B cell (primary cell): ENCODE data around the gene KSR2. TPM values are rescaled to one million over a fixed set of nuclear protein-coding genes. Genes with fewer than 3 reads are reported as not detected.

Experiments used
- ATAC-seq: fragments of 200-7000 bp; cut with Tn5 transposase; one replicate; pipeline ENCODE4 v1.10.0; 2021; ENCODE audit warnings: low read depth, mild to moderate bottlenecking, moderate number of reproducible peaks, moderate library complexity
- CTCF ChIA-PET: fragments of 350-600 bp; sonication (Branson Sonifier 250); formaldehyde crosslinking; loops from one replicate; lab custom pipeline; 2021; ENCODE audit warnings: antibody characterized with exemption, inconsistent platforms; lab: Charles Lee
- POLR2A ChIA-PET: fragments of 350-600 bp; sonication (Branson Sonifier 250); formaldehyde crosslinking; loops from one replicate; lab custom pipeline; 2021; ENCODE audit warnings: antibody characterized with exemption; lab: Charles Lee
- DNase-seq: peaks from one replicate; pipeline ENCODE4 v3.0.0; 2013
- H2AFZ ChIP-seq: 2 replicates; pipeline ENCODE4 v1.6.1; 2012; ENCODE audit warnings: mild to moderate bottlenecking, low read depth, low read length; ENCODE audit not compliant: insufficient read depth, poor library complexity, severe bottlenecking
- H3K27ac ChIP-seq, 2 donors: 1 replicate in 1 of 2; 2 replicates in 1 of 2; pipeline ENCODE4 v1.5.1; 2012 to 2013; ENCODE audit warnings: low read length in 2 of 2, mild to moderate bottlenecking in 2 of 2, moderate library complexity in 1 of 2
- H3K27me3 ChIP-seq, 4 experiments: fragments of 200-600 bp in 1 of 4; sonication (generic) in 1 of 4; replicated peaks in 1 of 4; 1 replicate in 2 of 4; 2 replicates in 2 of 4; pipeline versions ENCODE4 v1.6.1 to v1.7.0; 2013 to 2016; ENCODE audit warnings: low read length in 3 of 4, mild to moderate bottlenecking in 2 of 4, mixed read lengths in 1 of 4, moderate library complexity in 1 of 4; ENCODE audit not compliant: insufficient read depth in 4 of 4, control insufficient read depth in 3 of 4; ENCODE audit errors: control extremely low read depth in 1 of 4
- H3K36me3 ChIP-seq, 2 experiments: replicated peaks in 1 of 2; 1 replicate in 1 of 2; 2 replicates in 1 of 2; pipeline versions ENCODE4 v1.6.1 to v1.7.1; 2013; ENCODE audit warnings: low read length in 1 of 2; ENCODE audit not compliant: insufficient read depth in 2 of 2, control insufficient read depth in 1 of 2; ENCODE audit errors: control extremely low read depth in 1 of 2, extremely low read depth in 1 of 2
- H3K4me1 ChIP-seq, 2 donors: fragments of 200-600 bp in 1 of 2; sonication (generic) in 1 of 2; 1 replicate in 1 of 2; 2 replicates in 1 of 2; pipeline versions ENCODE4 v1.5.1 to v1.6.1; 2013 to 2017; ENCODE audit warnings: low read length in 2 of 2; ENCODE audit not compliant: control insufficient read depth in 2 of 2, insufficient read depth in 2 of 2
- H3K4me2 ChIP-seq: replicated peaks from 2 replicates; pipeline ENCODE3; 2012; ENCODE audit warnings: mild to moderate bottlenecking, low read depth, low read length; ENCODE audit not compliant: poor library complexity, severe bottlenecking
- H3K4me3 ChIP-seq, 5 experiments: fragments of 200-600 bp in 1 of 5; sonication (generic) in 1 of 5; 1 replicate in 3 of 5; 2 replicates in 2 of 5; pipeline versions ENCODE4 v1.5.1 to v1.7.0; 2011 to 2016; ENCODE audit warnings: low read length in 4 of 5, mild to moderate bottlenecking in 4 of 5, low read depth in 2 of 5, control low read depth in 1 of 5, moderate library complexity in 1 of 5; ENCODE audit not compliant: insufficient read depth in 1 of 5; ENCODE audit errors: control extremely low read depth in 1 of 5, extremely low read depth in 1 of 5
- H3K79me2 ChIP-seq: fragments of 200-600 bp; sonication (generic); one replicate; pipeline ENCODE4 v1.6.0; 2016; ENCODE audit warnings: low read length; ENCODE audit not compliant: control insufficient read depth, insufficient read depth
- H3K9ac ChIP-seq: fragments of 200-600 bp; sonication (generic); 2 replicates; pipeline ENCODE4 v1.6.1; 2017; ENCODE audit warnings: mild to moderate bottlenecking, low read length, moderate library complexity
- H3K9me3 ChIP-seq, 3 donors: one replicate each; pipeline versions ENCODE4 v1.6.1 to v1.7.1; 2013; ENCODE audit warnings: low read length in 2 of 3; ENCODE audit not compliant: control insufficient read depth in 2 of 3, insufficient read depth in 1 of 3; ENCODE audit errors: control extremely low read depth in 1 of 3
- H4K20me1 ChIP-seq: 2 replicates; pipeline ENCODE4 v1.6.0; 2012; ENCODE audit warnings: mild to moderate bottlenecking, low read length; ENCODE audit not compliant: insufficient read depth, control insufficient read depth, poor library complexity, severe bottlenecking
- H3K27ac Mint-ChIP-seq: one replicate; pipeline ENCODE4 v1.8.0; 2021; ENCODE audit warnings: mixed read lengths
- H3K27me3 Mint-ChIP-seq: one replicate; pipeline ENCODE4 v1.8.0; 2021; ENCODE audit warnings: mixed read lengths
- H3K4me1 Mint-ChIP-seq: one replicate; pipeline ENCODE4 v1.8.0; 2021; ENCODE audit warnings: mixed read lengths
- H3K4me3 Mint-ChIP-seq: one replicate; pipeline ENCODE4 v1.8.0; 2021; ENCODE audit warnings: mixed read lengths
- H3K9me3 Mint-ChIP-seq: one replicate; pipeline ENCODE4 v1.8.0; 2022; ENCODE audit warnings: mixed read lengths; ENCODE audit not compliant: insufficient read depth
- CTCF ChIP-seq: fragments of 200-600 bp; IDR thresholded peaks from one replicate; pipeline ENCODE4 v1.8.0; 2022; ENCODE audit warnings: antibody characterized with exemption, mild to moderate bottlenecking
- EZH2 ChIP-seq: IDR thresholded peaks from 2 replicates; pipeline ENCODE4 v1.6.1; 2012; ENCODE audit warnings: borderline replicate concordance, low read depth, mild to moderate bottlenecking, moderate library complexity, low read length; ENCODE audit not compliant: insufficient read depth, poor library complexity, severe bottlenecking
- WGBS: methylation state at CpG from one replicate; pipeline ENCODE4 v1.1.5; 2013; ENCODE audit warnings: missing lambda C conversion rate; ENCODE audit not compliant: insufficient coverage; 5-methylcytosine and 5-hydroxymethylcytosine counted together
- intact Hi-C: fragments of 100-400 bp; cut with micrococcal nuclease; formaldehyde crosslinking; loops from one replicate; pipeline ENCODE4 v1.10.0; 2022
- polyA plus RNA-seq: library from polyadenylated mRNA; depleted of rRNA; stranded (reverse); fragments of >200 nt; gene quantifications from 2 replicates; pipeline ENCODE4 v1.2.3, GENCODE V29; 2012
- total RNA-seq, 2 donors: library from RNA; stranded (reverse); fragments of 120-200 nt in 1 of 2; gene quantifications; 1 replicate in 1 of 2; 2 replicates in 1 of 2; pipeline versions ENCODE4 v1.2.3 to v1.2.4, GENCODE V29; 2013 to 2022

Gene KSR2
- total and polyA plus RNA-seq, 2 donors (not counting 1 experiment from before 2014, with no cell fraction given): not detected

DNA sequence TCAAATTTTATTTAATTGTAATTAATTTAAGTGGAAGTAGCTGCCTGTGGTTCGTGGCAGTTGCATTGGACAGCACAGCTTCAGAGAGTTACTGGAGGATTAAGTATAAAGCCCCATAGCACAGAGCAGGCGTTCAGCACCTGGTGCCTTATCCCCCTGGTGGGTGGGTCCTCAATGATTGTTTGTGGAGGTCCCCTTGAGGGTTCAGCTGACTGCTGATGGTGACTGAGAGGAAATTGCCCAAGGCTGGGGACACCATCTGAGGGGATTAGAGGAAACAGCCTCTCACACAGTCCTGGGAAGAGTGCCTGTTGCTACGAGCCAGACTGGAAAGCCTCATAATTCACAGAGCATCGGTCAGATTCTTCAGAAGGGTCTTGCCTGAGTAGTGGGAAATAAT is 524.0 kb downstream of the KSR2 start:
- H3K9ac ChIP-seq: no peak overlapping the region
- TF ChIP-seq CTCF: no peak
- no peak for TF ChIP-seq EZH2
- peaks cover 0 to 6% (median 0%) of the 10 kb centered on the region in 3 donors for H3K9me3 ChIP-seq
- H3K27ac Mint-ChIP-seq: no peak overlapping the region
- ChIA-PET POLR2A (no interaction called here), CTCF (no interaction called here)
- H3K9me3 Mint-ChIP-seq: no peaks in the 10 kb centered on the region
- intact Hi-C loops: no loop called here
- no peaks in the 10 kb centered on the region for H3K4me1 Mint-ChIP-seq
- no peaks in the 10 kb centered on the region for H3K79me2 ChIP-seq
- H3K4me1 ChIP-seq: no peaks in the 10 kb centered on the region
- ATAC-seq (no peak), DNase-seq (no peak)
- H3K27me3 ChIP-seq: no peaks in the 10 kb centered on the region
- no peaks in the 10 kb centered on the region for H3K36me3 ChIP-seq
- H4K20me1 ChIP-seq: no peaks in the 10 kb centered on the region
- no peaks in the 10 kb centered on the region for H3K27me3 Mint-ChIP-seq
- no peak overlapping the region for H3K4me3 Mint-ChIP-seq
- no peak overlapping the region for H3K27ac ChIP-seq
- no peak overlapping the region for H3K4me2 ChIP-seq
- no peak overlapping the region for H3K4me3 ChIP-seq
- 36% methylated on average over 2 of the region's 4 CpGs for WGBS
- no peak overlapping the region for H2AFZ ChIP-seq

GRCh38 chr12:117441751-117442150 is 527.0 kb downstream of the KSR2 start:
- Histone ChIP-seq H3K4me2 (no peak overlapping the region), H3K4me1 (no peaks in the 10 kb centered on the region), H3K4me3 (no peak overlapping the region), H3K79me2 (no peaks in the 10 kb centered on the region), H3K9ac (no peak overlapping the region), H3K27me3 (no peaks in the 10 kb centered on the region), H3K36me3 (no peaks in the 10 kb centered on the region), H3K27ac (no peak overlapping the region), H2AFZ (no peak overlapping the region), H4K20me1 (no peaks in the 10 kb centered on the region), H3K9me3 (no peaks in the 10 kb centered on the region)
- no peak overlapping the region for H3K4me3 Mint-ChIP-seq
- intact Hi-C loops: no loop called here
- ATAC-seq: no peak
- CTCF ChIA-PET: no interaction called here
- no peaks in the 10 kb centered on the region for H3K4me1 Mint-ChIP-seq
- POLR2A ChIA-PET: no interaction called here
- no peaks in the 10 kb centered on the region for H3K27me3 Mint-ChIP-seq
- no peaks in the 10 kb centered on the region for H3K9me3 Mint-ChIP-seq
- 75% methylated on average over 3 of the region's 4 CpGs for WGBS
- TF ChIP-seq CTCF: no peak
- no peak for TF ChIP-seq EZH2
- H3K27ac Mint-ChIP-seq: no peak overlapping the region
- no peak for DNase-seq
